H9 (cell line): Measurements from ENCODE around the gene PCDH9. TPM values are rescaled to one million over a fixed set of nuclear protein-coding genes. Genes with fewer than 3 reads are reported as not detected.
A peak's percentile ranks its signal among the peaks of the same experiment; 100 is the strongest.

Experiments used
- DNase-seq: peaks from one replicate; pipeline ENCODE4 v3.0.0-alpha.2; 2017
- H2AFZ ChIP-seq: one replicate; pipeline ENCODE4 v1.6.1; 2013; ENCODE audit warnings: mild to moderate bottlenecking, low read length, control low read depth, moderate library complexity
- H2AK5ac ChIP-seq: 2 replicates; pipeline ENCODE4 v1.6.1; 2013; ENCODE audit warnings: low read length, control low read depth, mixed read lengths; ENCODE audit not compliant: insufficient read length
- H2BK120ac ChIP-seq: one replicate; pipeline ENCODE4 v1.6.1; 2013; ENCODE audit warnings: low read depth, mild to moderate bottlenecking, low read length, control low read depth, inconsistent platforms; ENCODE audit not compliant: poor library complexity, severe bottlenecking
- H2BK12ac ChIP-seq: 2 replicates; pipeline ENCODE4 v1.6.1; 2013; ENCODE audit warnings: low read length, control low read depth, mixed read lengths, low read depth; ENCODE audit not compliant: insufficient read length
- H2BK15ac ChIP-seq: 2 replicates; pipeline ENCODE4 v1.6.1; 2013; ENCODE audit warnings: low read depth, low read length, control low read depth
- H2BK20ac ChIP-seq: one replicate; pipeline ENCODE4 v1.6.1; 2013; ENCODE audit warnings: low read depth, mild to moderate bottlenecking, low read length, control low read depth, inconsistent platforms; ENCODE audit not compliant: poor library complexity, severe bottlenecking
- H2BK5ac ChIP-seq: 2 replicates; pipeline ENCODE4 v1.6.1; 2013; ENCODE audit warnings: low read length, control low read depth, mixed read lengths; ENCODE audit not compliant: insufficient read length
- H3K14ac ChIP-seq: 2 replicates; pipeline ENCODE4 v1.6.1; 2013; ENCODE audit warnings: low read length, control low read depth; ENCODE audit not compliant: insufficient read depth
- H3K18ac ChIP-seq: 2 replicates; pipeline ENCODE4 v1.6.1; 2013; ENCODE audit warnings: low read depth, mild to moderate bottlenecking, mixed read lengths, low read length, control low read depth; ENCODE audit not compliant: insufficient read length
- H3K23ac ChIP-seq: 2 replicates; pipeline ENCODE4 v1.6.1; 2013; ENCODE audit warnings: low read length, control low read depth, mixed read lengths, low read depth; ENCODE audit not compliant: insufficient read length
- H3K23me2 ChIP-seq: 2 replicates; pipeline ENCODE4 v1.6.1; 2013; ENCODE audit warnings: low read depth, mild to moderate bottlenecking, mixed read lengths, low read length, control low read depth; ENCODE audit not compliant: insufficient read length, poor library complexity, severe bottlenecking
- H3K27ac ChIP-seq: 2 replicates; pipeline ENCODE4 v1.5.1; 2013; ENCODE audit warnings: low read length, control low read depth, mixed read lengths, low read depth; ENCODE audit not compliant: insufficient read length
- H3K27me3 ChIP-seq: 2 replicates; pipeline ENCODE4 v1.6.1; 2013; ENCODE audit warnings: low read length, control low read depth, inconsistent platforms; ENCODE audit not compliant: insufficient read depth
- H3K4ac ChIP-seq: 2 replicates; pipeline ENCODE4 v1.6.1; 2013; ENCODE audit warnings: low read depth, mild to moderate bottlenecking, control low read depth, inconsistent platforms, low read length, moderate library complexity
- H3K4me1 ChIP-seq: 2 replicates; pipeline ENCODE4 v1.6.1; 2013; ENCODE audit warnings: low read length, control low read depth, inconsistent platforms; ENCODE audit not compliant: insufficient read depth
- H3K4me2 ChIP-seq: 2 replicates; pipeline ENCODE4 v1.6.1; 2013; ENCODE audit warnings: low read length, control low read depth, mixed read lengths; ENCODE audit not compliant: insufficient read length, insufficient read depth
- H3K56ac ChIP-seq: 2 replicates; pipeline ENCODE4 v1.6.1; 2013; ENCODE audit warnings: low read depth, mild to moderate bottlenecking, mixed read lengths, low read length, control low read depth; ENCODE audit not compliant: insufficient read length
- H3K79me1 ChIP-seq: 2 replicates; pipeline ENCODE4 v1.6.1; 2013; ENCODE audit warnings: low read depth, mild to moderate bottlenecking, moderate library complexity, low read length, control low read depth, inconsistent platforms; ENCODE audit not compliant: insufficient read depth, poor library complexity, severe bottlenecking
- H3K79me2 ChIP-seq: 2 replicates; pipeline ENCODE4 v1.6.1; 2013; ENCODE audit warnings: low read length, control low read depth, inconsistent platforms; ENCODE audit not compliant: insufficient read depth
- H3K9ac ChIP-seq: 2 replicates; pipeline ENCODE4 v1.6.1; 2013; ENCODE audit warnings: low read length, control low read depth, mixed read lengths; ENCODE audit not compliant: insufficient read length; ENCODE audit errors: extremely low read depth
- H3K9me3 ChIP-seq: one replicate; pipeline ENCODE4 v1.6.1; 2013; ENCODE audit warnings: low read depth, low read length, inconsistent platforms; ENCODE audit not compliant: control insufficient read depth
- H3T11ph ChIP-seq: one replicate; pipeline ENCODE4 v1.6.1; 2013; ENCODE audit warnings: mild to moderate bottlenecking, low read length, control low read depth, inconsistent platforms
- H4K20me1 ChIP-seq: one replicate; pipeline ENCODE4 v1.6.1; 2013; ENCODE audit not compliant: control insufficient read depth, insufficient read length, insufficient read depth
- H4K5ac ChIP-seq: 2 replicates; pipeline ENCODE4 v1.6.1; 2013; ENCODE audit warnings: low read depth, mild to moderate bottlenecking, mixed read lengths, low read length, control low read depth; ENCODE audit not compliant: insufficient read length
- H4K8ac ChIP-seq: replicated peaks from 2 replicates; pipeline ENCODE4 v1.6.1; 2013; ENCODE audit warnings: low read length, control low read depth, mixed read lengths, low read depth; ENCODE audit not compliant: insufficient read length
- H4K91ac ChIP-seq: 2 replicates; pipeline ENCODE4 v1.6.1; 2013; ENCODE audit warnings: low read depth, mild to moderate bottlenecking, moderate library complexity, mixed read lengths, low read length, control low read depth; ENCODE audit not compliant: insufficient read length
- H3K27ac Mint-ChIP-seq, 3 experiments: 2 replicates in 2 of 3; 3 replicates in 1 of 3; pipeline ENCODE4 v1.8.0; 2020 to 2021; ENCODE audit warnings: mixed read lengths in 3 of 3, mild to moderate bottlenecking in 1 of 3, moderate library complexity in 1 of 3
- H3K27me3 Mint-ChIP-seq: 2 replicates; pipeline ENCODE4 v1.8.0; 2021; ENCODE audit warnings: low read depth, mild to moderate bottlenecking, moderate library complexity, mixed read lengths
- H3K36me3 Mint-ChIP-seq, 3 experiments: 2 replicates in 2 of 3; 3 replicates in 1 of 3; pipeline ENCODE4 v1.8.0; 2020 to 2021; ENCODE audit warnings: low read depth in 3 of 3, mixed read lengths in 3 of 3; ENCODE audit not compliant: insufficient read depth in 1 of 3
- H3K4me1 Mint-ChIP-seq, 2 experiments: 2 replicates each; pipeline ENCODE4 v1.8.0; 2020; ENCODE audit warnings: mixed read lengths in 2 of 2
- H3K4me3 Mint-ChIP-seq, 2 experiments: 2 replicates in 1 of 2; 3 replicates in 1 of 2; pipeline ENCODE4 v1.8.0; 2020 to 2021; ENCODE audit warnings: mild to moderate bottlenecking in 2 of 2, mixed read lengths in 2 of 2, moderate library complexity in 1 of 2
- H3K9me3 Mint-ChIP-seq, 2 experiments: 2 replicates in 1 of 2; 3 replicates in 1 of 2; pipeline ENCODE4 v1.8.0; 2020; ENCODE audit warnings: mild to moderate bottlenecking in 2 of 2, mixed read lengths in 2 of 2, moderate library complexity in 1 of 2
- CTCF ChIP-seq: fragments of 200-600 bp; sonication (generic); conservative IDR thresholded peaks from 3 replicates; pipeline ENCODE4 v1.8.0; 2021; ENCODE audit warnings: antibody characterized with exemption, mild to moderate bottlenecking
- WGBS: extraction: QIAGEN DNeasy Blood & Tissue Kit; methylation state at CpG from one replicate; pipeline ENCODE4 v1.1.7; 2013; ENCODE audit warnings: missing lambda C conversion rate, low lambda C conversion rate, mixed read lengths; ENCODE audit not compliant: insufficient read length; ENCODE audit errors: extremely low coverage; 5-methylcytosine and 5-hydroxymethylcytosine counted together
- total RNA-seq: library from RNA; stranded (reverse); gene quantifications from 2 replicates; pipeline ENCODE4 v1.2.1, GENCODE V29; 2021

The PCDH9 gene
- total RNA-seq, 1 experiment from 2014 or later, result 0.11 TPM

DNA sequence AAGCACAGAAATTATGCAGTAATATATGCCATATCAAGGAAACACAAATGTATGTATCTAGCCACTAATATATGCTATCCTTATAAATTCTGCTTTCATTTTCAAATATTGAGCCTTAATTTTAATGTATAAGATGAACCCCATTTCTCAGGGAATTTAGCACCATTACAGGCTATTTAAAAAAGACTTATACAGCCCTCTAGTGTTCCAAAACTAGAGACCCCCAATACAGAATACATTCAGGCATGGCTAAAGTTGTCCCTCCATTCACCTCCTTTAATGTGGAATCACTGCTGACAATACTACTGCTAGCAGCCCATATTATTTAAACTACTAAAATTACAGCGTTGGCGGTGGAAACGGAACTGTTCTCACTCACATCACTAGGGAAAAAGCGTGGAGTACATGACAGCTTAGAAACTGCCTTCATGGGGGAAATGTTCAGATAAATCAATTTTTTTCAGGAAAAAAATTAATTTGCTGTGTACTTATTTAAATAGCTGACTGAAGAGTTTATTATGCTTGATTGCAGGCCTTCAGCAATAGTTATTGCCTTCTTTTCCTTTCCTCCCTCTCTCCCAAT lies 541.0 kb downstream of the PCDH9 start:
- H3K79me2 ChIP-seq, result no peaks in the 10 kb centered on the region
- H3K23me2 ChIP-seq, result no peaks in the 10 kb centered on the region
- H2BK5ac ChIP-seq, result no peak overlapping the region
- no peak overlapping the region for H4K5ac ChIP-seq
- no peak overlapping the region for H2AFZ ChIP-seq
- no peaks in the 10 kb centered on the region for H3K9me3 ChIP-seq
- no peak overlapping the region for H2BK15ac ChIP-seq
- Mint-ChIP-seq H3K27me3 (no peaks in the 10 kb centered on the region), H3K36me3 (peaks cover 6 to 25% (median 8%) of the 10 kb centered on the region in 3 experiments), H3K4me1 (no peaks in the 10 kb centered on the region), H3K4me3 (no peak overlapping the region), H3K27ac (no peak overlapping the region), H3K9me3 (peaks cover 18 to 26% of the 10 kb centered on the region in 2 experiments)
- H3T11ph ChIP-seq, result no peak overlapping the region
- no peak overlapping the region for H3K18ac ChIP-seq
- no CpG with 5 or more reads among the region's 4 CpGs for WGBS
- no peak overlapping the region for H3K27ac ChIP-seq
- peak; percentile 28; the same call in 2 of the 3 replicates for TF ChIP-seq CTCF
- no peaks in the 10 kb centered on the region for H4K20me1 ChIP-seq
- no peak overlapping the region for H3K23ac ChIP-seq
- no peaks in the 10 kb centered on the region for H3K4me1 ChIP-seq
- no peaks in the 10 kb centered on the region for H3K79me1 ChIP-seq
- H4K91ac ChIP-seq, result no peak overlapping the region
- no peak for DNase-seq
- H4K8ac ChIP-seq, result no peak overlapping the region
- no peak overlapping the region for H3K14ac ChIP-seq
- H3K4me2 ChIP-seq, result no peak overlapping the region
- H2BK120ac ChIP-seq, result no peak overlapping the region
- no peak overlapping the region for H3K9ac ChIP-seq
- H3K27me3 ChIP-seq, result no peaks in the 10 kb centered on the region
- H2BK12ac ChIP-seq, result no peak overlapping the region
- H3K56ac ChIP-seq, result no peak overlapping the region
- H2BK20ac ChIP-seq, result no peak overlapping the region
- H2AK5ac ChIP-seq, result no peak overlapping the region
- no peak overlapping the region for H3K4ac ChIP-seq
